HEK293T (cell line): ENCODE results near the gene ARHGAP22.

Experiments
- CTBP1 ChIP-seq: fragments of 450-650 bp; IDR thresholded peaks from 2 replicates; pipeline ENCODE4 v1.6.1; 2016; ENCODE audit warnings: borderline replicate concordance
- ELF4 ChIP-seq: fragments of 450-650 bp; IDR thresholded peaks from 2 replicates; pipeline ENCODE4 v1.6.1; 2017; ENCODE audit warnings: antibody characterized with exemption
- NFRKB ChIP-seq: fragments of 450-650 bp; IDR thresholded peaks from 2 replicates; pipeline ENCODE4 v1.6.1; 2016; ENCODE audit warnings: mild to moderate bottlenecking, moderate library complexity
- SP1 ChIP-seq: fragments of 450-650 bp; IDR thresholded peaks from 2 replicates; pipeline ENCODE4 v1.6.1; 2017
- SUZ12 ChIP-seq: fragments of 450-650 bp; IDR thresholded peaks from 2 replicates; pipeline ENCODE4 v1.6.1; 2016; ENCODE audit warnings: mild to moderate bottlenecking

DNA sequence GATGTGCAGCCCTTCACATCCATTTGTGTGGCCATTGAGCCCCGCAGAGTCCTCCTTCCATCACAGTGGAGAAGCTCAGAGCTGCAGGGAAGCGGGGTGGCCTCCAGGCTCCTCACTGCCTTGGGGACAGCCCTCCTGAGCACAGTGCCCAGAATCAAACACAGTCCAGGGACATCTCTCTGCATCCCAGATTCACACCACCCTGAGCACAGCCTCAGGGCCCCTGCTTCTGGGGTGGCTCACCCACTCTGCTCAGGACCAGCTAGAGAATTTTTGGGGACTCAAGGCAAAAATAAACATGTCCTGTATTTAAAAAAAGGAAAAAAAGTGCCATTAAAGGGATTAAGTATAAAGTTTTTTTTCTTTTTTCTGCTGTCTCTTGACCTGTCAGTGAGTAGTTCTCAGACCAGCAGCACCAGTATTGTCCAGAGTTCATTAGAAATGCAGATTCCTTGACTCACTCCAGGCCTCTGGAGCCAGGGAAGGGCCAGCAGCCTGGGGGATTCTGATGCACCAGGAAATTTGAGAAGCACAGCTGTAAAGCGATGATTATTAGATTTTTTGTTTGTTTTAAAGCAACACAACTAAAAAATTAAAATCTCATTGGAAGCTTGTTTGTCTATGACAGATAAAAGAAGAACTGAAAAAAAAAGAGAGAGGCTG is 61.6 kb downstream of the ARHGAP22 start:
- no peak for TF ChIP-seq NFRKB
- TF ChIP-seq SUZ12 = no peak
- no peak for TF ChIP-seq ELF4
- TF ChIP-seq CTBP1 = no peak
- no peak for TF ChIP-seq SP1
